Natural killer cell (primary cell): Measurements from ENCODE around the gene TMSB4X. TPM values are rescaled to one million over a fixed set of nuclear protein-coding genes. Genes with fewer than 3 reads are reported as not detected.
"Not testable (repeated sequence)": the region's sequence is repeated elsewhere in the genome, so short reads cannot be mapped to it uniquely, and the experiment has no call there.

Source experiments
- ATAC-seq, 3 donors: fragments of 150-1000 bp in 2 of 3; fragments of 200-7000 bp in 1 of 3; cut with Tn5 transposase; 1 replicate in 1 of 3; 2 replicates in 2 of 3; pipeline ENCODE4 v1.10.0; 2021; ENCODE audit warnings: mild to moderate bottlenecking in 2 of 3, moderate library complexity in 2 of 3
- DNase-seq, 2 donors: peaks; one replicate each; pipeline versions ENCODE4 v3.0.0 to v3.0.0-alpha.2; 2013 to 2021; ENCODE audit warnings: mixed read lengths in 1 of 2
- H3K27ac ChIP-seq: one replicate; pipeline ENCODE4 v1.5.1; 2013; ENCODE audit warnings: mild to moderate bottlenecking, low read length
- H3K27me3 ChIP-seq: one replicate; pipeline ENCODE4 v1.6.1; 2013; ENCODE audit warnings: low read length; ENCODE audit not compliant: control insufficient read depth, insufficient read depth
- H3K36me3 ChIP-seq: one replicate; pipeline ENCODE4 v1.6.1; 2013; ENCODE audit warnings: low read length; ENCODE audit not compliant: control insufficient read depth, insufficient read depth
- H3K4me1 ChIP-seq: one replicate; pipeline ENCODE4 v1.6.1; 2013; ENCODE audit warnings: low read length; ENCODE audit not compliant: control insufficient read depth, insufficient read depth
- H3K4me3 ChIP-seq: one replicate; pipeline ENCODE4 v1.5.1; 2013; ENCODE audit warnings: low read length
- H3K9me3 ChIP-seq: one replicate; pipeline ENCODE4 v1.6.1; 2013; ENCODE audit warnings: low read length; ENCODE audit not compliant: control insufficient read depth, insufficient read depth
- H3K27ac Mint-ChIP-seq, 2 donors: one replicate each; pipeline ENCODE4 v1.8.0; 2022; ENCODE audit warnings: mild to moderate bottlenecking in 2 of 2, mixed read lengths in 2 of 2, moderate library complexity in 1 of 2
- H3K27me3 Mint-ChIP-seq, 2 donors: one replicate each; pipeline ENCODE4 v1.8.0; 2022; ENCODE audit warnings: low read depth in 2 of 2, mixed read lengths in 2 of 2
- H3K36me3 Mint-ChIP-seq: one replicate; pipeline ENCODE4 v1.8.0; 2022; ENCODE audit warnings: mixed read lengths
- H3K4me1 Mint-ChIP-seq, 2 donors: one replicate each; pipeline ENCODE4 v1.8.0; 2022; ENCODE audit warnings: mixed read lengths in 2 of 2
- H3K4me3 Mint-ChIP-seq: one replicate; pipeline ENCODE4 v1.8.0; 2022; ENCODE audit warnings: mild to moderate bottlenecking, moderate library complexity, mixed read lengths
- H3K9me3 Mint-ChIP-seq, 2 donors: one replicate each; pipeline ENCODE4 v1.8.0; 2022; ENCODE audit warnings: mixed read lengths in 2 of 2
- WGBS: methylation state at CpG from one replicate; pipeline ENCODE4 v1.1.7; 2013; ENCODE audit warnings: missing lambda C conversion rate; ENCODE audit not compliant: insufficient coverage; 5-methylcytosine and 5-hydroxymethylcytosine counted together
- intact Hi-C: fragments of 100-400 bp; cut with micrococcal nuclease; formaldehyde crosslinking; loops from one replicate; pipeline ENCODE4 v1.14.2; 2022
- total RNA-seq, 4 donors: library from RNA; stranded (reverse); fragments of 120-200 nt in 1 of 4; gene quantifications; one replicate each; pipeline versions ENCODE4 v1.2.3 to v1.2.4, GENCODE V29; 2013 to 2022
- TF ChIP-seq, protein P1 (sequence below): fragments of 200-600 bp; IDR thresholded peaks from one replicate; pipeline ENCODE4 v1.8.0; 2022; ENCODE audit warnings: antibody characterized with exemption

Gene TMSB4X
- total RNA-seq, 3 donors from 2014 or later (not counting 1 experiment from before 2014, with no cell fraction given), result 5,049 to 6,005 (median 5,892) TPM

DNA sequence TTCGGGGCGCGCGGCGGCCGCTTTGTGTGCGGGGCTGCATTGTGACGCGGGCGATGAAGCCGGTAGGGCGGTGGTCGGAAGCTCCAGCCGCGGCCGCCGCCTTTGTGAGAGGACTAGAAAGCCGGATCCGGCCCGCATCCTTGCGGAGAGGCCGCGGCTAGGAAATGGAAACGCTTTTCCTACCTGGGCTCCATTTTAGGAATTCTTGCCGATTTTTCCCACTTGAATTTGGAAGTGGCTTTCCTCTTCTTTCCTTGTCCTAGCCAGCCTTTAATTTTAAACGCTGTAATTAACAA lies 708 bp downstream of the TMSB4X start:
- peak overlapping the region; percentile 95 for H3K4me3 Mint-ChIP-seq
- ATAC-seq (no peak), DNase-seq (no peak)
- Histone ChIP-seq H3K9me3 (no peaks in the 10 kb centered on the region), H3K4me1 (peaks cover 41% of the 10 kb centered on the region), H3K4me3 (peak overlapping the region; percentile 94), H3K27me3 (no peaks in the 10 kb centered on the region), H3K27ac (peak overlapping the region; percentile 89), H3K36me3 (peaks cover 17% of the 10 kb centered on the region)
- WGBS, result 0% methylated on average over 25 of the region's 26 CpGs
- peaks cover 30% of the 10 kb centered on the region for H3K36me3 Mint-ChIP-seq
- no peaks in the 10 kb centered on the region for H3K27me3 Mint-ChIP-seq
- TF ChIP-seq, protein P1, sequence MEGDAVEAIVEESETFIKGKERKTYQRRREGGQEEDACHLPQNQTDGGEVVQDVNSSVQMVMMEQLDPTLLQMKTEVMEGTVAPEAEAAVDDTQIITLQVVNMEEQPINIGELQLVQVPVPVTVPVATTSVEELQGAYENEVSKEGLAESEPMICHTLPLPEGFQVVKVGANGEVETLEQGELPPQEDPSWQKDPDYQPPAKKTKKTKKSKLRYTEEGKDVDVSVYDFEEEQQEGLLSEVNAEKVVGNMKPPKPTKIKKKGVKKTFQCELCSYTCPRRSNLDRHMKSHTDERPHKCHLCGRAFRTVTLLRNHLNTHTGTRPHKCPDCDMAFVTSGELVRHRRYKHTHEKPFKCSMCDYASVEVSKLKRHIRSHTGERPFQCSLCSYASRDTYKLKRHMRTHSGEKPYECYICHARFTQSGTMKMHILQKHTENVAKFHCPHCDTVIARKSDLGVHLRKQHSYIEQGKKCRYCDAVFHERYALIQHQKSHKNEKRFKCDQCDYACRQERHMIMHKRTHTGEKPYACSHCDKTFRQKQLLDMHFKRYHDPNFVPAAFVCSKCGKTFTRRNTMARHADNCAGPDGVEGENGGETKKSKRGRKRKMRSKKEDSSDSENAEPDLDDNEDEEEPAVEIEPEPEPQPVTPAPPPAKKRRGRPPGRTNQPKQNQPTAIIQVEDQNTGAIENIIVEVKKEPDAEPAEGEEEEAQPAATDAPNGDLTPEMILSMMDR, result no peak
- peaks cover 50 to 73% of the 10 kb centered on the region in 2 donors for H3K4me1 Mint-ChIP-seq
- intact Hi-C loops, result loop anchor here (1.0 to 5.0 kb wide), 2 partner anchors 18 to 392 kb away; no protein-coding TSS in a partner anchor
- H3K9me3 Mint-ChIP-seq, result no peaks in the 10 kb centered on the region
- H3K27ac Mint-ChIP-seq, result peak overlapping the region; percentile 94 to 97

DNA sequence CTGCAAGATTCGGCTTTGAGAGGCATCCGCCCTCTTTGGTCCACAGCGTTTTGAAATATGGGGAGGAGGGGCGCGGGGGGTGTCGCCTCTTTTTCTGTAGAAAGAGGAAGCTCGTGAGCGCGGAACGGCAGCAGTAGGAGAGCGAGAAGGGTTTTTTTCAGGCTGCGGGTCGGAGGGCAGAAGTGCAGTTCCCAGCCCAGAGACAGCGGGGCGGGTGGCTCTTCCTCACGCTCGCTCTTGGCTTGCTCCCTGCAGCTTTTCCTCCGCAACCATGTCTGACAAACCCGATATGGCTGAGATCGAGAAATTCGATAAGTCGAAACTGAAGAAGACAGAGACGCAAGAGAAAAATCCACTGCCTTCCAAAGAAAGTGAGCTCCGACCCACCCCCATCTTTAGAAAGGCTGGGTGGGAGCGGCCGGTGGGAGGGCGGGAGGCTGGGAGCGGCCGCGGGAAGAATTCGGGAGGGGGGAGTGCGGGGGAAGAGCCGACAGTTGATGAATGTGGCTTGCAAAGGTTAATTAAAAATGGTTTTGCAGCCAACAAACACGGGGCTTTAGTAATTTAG lies 1.2 kb downstream of the TMSB4X start:
- H3K27me3 ChIP-seq, result no peaks in the 10 kb centered on the region
- Mint-ChIP-seq H3K9me3 (no peaks in the 10 kb centered on the region), H3K27me3 (no peaks in the 10 kb centered on the region), H3K4me3 (peak overlapping the region; percentile 95), H3K27ac (peak overlapping the region; percentile 94 to 97), H3K36me3 (peaks cover 30% of the 10 kb centered on the region), H3K4me1 (peaks cover 45 to 69% of the 10 kb centered on the region in 2 donors)
- TF ChIP-seq, protein P1, result no peak
- H3K9me3 ChIP-seq, result no peaks in the 10 kb centered on the region
- peaks cover 17% of the 10 kb centered on the region for H3K36me3 ChIP-seq
- peak overlapping the region; percentile 94 for H3K4me3 ChIP-seq
- DNase-seq (peak; percentile 25 to 59), ATAC-seq (no peak)
- WGBS, result 0% methylated on average over 28 of the region's 34 CpGs
- intact Hi-C loops, result loop anchor here (1.0 to 5.0 kb wide), 2 partner anchors 19 to 391 kb away; no protein-coding TSS in a partner anchor
- H3K27ac ChIP-seq, result peak overlapping the region; percentile 89
- peaks cover 40% of the 10 kb centered on the region for H3K4me1 ChIP-seq

DNA sequence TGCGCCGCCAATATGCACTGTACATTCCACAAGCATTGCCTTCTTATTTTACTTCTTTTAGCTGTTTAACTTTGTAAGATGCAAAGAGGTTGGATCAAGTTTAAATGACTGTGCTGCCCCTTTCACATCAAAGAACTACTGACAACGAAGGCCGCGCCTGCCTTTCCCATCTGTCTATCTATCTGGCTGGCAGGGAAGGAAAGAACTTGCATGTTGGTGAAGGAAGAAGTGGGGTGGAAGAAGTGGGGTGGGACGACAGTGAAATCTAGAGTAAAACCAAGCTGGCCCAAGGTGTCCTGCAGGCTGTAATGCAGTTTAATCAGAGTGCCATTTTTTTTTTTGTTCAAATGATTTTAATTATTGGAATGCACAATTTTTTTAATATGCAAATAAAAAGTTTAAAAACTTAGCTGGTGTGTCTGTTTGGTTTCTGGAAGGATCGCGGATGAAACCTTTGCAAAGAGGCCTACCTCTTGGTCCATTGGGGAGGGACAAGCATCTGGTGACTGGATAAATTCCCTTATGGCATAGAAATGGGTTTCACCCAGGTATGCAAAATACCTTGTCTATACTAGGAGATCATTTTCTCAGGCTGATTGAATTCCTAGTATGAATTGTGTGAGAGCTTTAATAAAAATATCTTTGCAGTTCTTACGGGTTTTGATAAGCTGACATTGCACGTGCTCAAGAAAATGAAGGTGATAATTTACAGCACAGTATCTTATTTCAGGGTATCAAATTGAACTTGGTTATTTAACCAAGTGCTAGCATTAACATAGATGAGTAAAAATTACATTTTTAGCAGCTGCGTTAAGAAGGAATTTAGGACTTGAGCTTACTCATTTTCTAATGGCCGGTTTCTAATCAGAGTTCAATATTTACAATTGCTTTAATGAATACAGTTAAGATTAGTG lies 2.2 kb downstream of the TMSB4X start:
- Histone ChIP-seq H3K27ac (peak overlapping the region; percentile 80), H3K4me3 (peak overlapping the region; percentile 94), H3K36me3 (peaks cover 17% of the 10 kb centered on the region), H3K4me1 (peaks cover 39% of the 10 kb centered on the region)
- intact Hi-C loops, result loop anchor here (5.0 kb wide), 1 partner anchor 390 kb away; no protein-coding TSS in a partner anchor
- H3K4me1 Mint-ChIP-seq, result peaks cover 42 to 65% of the 10 kb centered on the region in 2 donors
- peaks cover 30% of the 10 kb centered on the region for H3K36me3 Mint-ChIP-seq
- ATAC-seq, H3K27me3 ChIP-seq, H3K27me3 Mint-ChIP-seq, H3K9me3 ChIP-seq, H3K9me3 Mint-ChIP-seq: not testable (repeated sequence)
- WGBS, result 2% methylated on average over 5 of the region's 12 CpGs
- H3K4me3 Mint-ChIP-seq, result peak overlapping the region; percentile 95
- H3K27ac Mint-ChIP-seq, result peak overlapping the region; percentile 94 to 97
- peak in 1 of 2 donors; percentile 31 for DNase-seq

DNA sequence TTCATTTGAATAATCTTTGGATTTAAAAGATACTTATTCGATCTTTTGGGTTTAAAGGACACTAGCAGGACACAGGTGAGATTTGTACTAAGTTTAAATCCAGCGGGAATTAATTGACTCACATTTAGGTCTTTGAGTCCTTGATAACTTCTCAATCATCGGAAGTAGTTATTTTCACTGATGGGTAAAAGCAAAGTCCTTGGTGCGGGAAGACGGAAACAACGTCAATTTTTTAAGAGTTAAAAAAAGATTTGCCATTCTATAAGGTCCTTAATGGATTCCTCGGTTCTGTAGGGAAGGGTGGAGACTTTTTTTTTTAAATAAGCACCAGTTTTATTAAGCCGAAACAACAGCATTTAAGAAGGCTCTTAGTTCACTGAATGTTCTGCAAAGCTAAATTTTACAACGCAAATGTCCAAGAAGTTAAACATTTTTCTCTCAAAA lies 2.9 kb downstream of the TMSB4X start:
- Histone ChIP-seq H3K27ac (peak overlapping the region; percentile 80), H3K4me3 (peak overlapping the region; percentile 94), H3K36me3 (peaks cover 17% of the 10 kb centered on the region), H3K27me3 (no peaks in the 10 kb centered on the region), H3K4me1 (peaks cover 42% of the 10 kb centered on the region), H3K9me3 (no peaks in the 10 kb centered on the region)
- peaks cover 30% of the 10 kb centered on the region for H3K36me3 Mint-ChIP-seq
- peak overlapping the region; percentile 94 to 97 for H3K27ac Mint-ChIP-seq
- intact Hi-C loops, result loop anchor here (1.0 to 5.0 kb wide), 2 partner anchors 110 to 390 kb away; no protein-coding TSS in a partner anchor
- no peaks in the 10 kb centered on the region for H3K9me3 Mint-ChIP-seq
- TF ChIP-seq, protein P1, result no peak
- no peak for DNase-seq
- H3K4me1 Mint-ChIP-seq, result peaks cover 43 to 66% of the 10 kb centered on the region in 2 donors
- ATAC-seq, result peak in 1 of 3 donors; percentile 1
- peak overlapping the region; percentile 95 for H3K4me3 Mint-ChIP-seq
- no peaks in the 10 kb centered on the region for H3K27me3 Mint-ChIP-seq
- 3% methylated on average over 6 of the region's 9 CpGs for WGBS
